ENCODE results near the gene CNNM3. TPM values are rescaled to one million over a fixed set of nuclear protein-coding genes. Genes with fewer than 3 reads are reported as not detected.

CNNM3 gene
- total RNA-seq, 1 experiment from 2014 or later: 62.5 TPM

DNA sequence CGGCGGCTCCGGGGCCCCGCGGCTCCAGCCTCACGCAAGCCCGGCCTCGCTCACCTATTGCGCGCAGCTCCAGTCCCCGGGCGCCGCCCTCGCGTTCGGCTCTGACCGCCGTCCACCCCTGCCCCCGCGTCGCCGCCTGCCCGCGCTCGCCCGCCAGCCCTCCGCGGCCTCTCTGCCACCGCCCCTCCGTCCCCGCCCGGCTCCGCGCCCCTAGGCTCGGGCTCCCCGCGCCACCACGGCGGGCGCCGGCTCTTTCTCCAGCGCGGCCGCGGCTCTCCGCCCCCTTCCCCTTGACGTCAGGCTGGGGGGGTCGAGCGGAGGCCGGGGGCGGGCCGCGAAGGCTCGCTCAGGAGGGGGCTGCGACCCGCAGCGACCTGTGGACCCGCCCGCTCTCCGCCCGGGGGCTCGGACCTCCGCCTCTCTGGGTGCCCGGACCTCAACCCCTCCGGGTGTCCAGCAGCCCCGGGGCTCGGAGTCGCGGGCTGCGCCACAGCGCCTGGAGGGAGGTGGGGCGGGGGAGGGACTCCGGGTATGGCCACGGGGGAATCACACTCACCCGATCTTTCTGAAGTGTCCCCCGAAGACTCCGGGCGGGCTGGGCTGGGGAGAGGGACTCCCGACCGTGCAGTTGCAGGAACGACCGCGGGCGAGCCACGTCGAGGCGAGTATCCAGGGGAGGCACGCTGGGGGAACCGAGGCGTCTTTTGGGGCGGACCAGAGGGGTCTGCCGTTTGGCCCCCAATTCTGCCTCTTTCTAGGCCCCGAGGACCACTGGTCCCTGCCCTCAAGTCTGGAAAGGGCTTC lies 54.0 kb downstream of the CNNM3 start, which contains the start of gene SEMA4C:
Gene SEMA4C (minus strand): TSS at position 259 of the 804 bp plus-strand sequence. CDS start 2,194 bp downstream, outside the sequence.
- H3K36me3 ChIP-seq (ENCODE audit: control insufficient read depth, insufficient read depth, low read length): peaks cover 2% of the 10 kb centered on the region; the same call in 1 of the 2 replicates
- H3K27me3 ChIP-seq (replicated peaks; ENCODE audit: control insufficient read depth, insufficient read depth, low read length): no peaks in the 10 kb centered on the region
- peak within 1 kb of the TSS; percentile 95 for H3K4me3 ChIP-seq (ENCODE audit: low read depth, low read length)
- POLR2A ChIA-PET: interaction anchor here (0.5 to 0.9 kb wide), 2 partner anchors 12 kb away, joined by 3 read pairs; partner anchors contain the start of gene ANKRD39
- H3K36me3 Mint-ChIP-seq (ENCODE audit: insufficient read depth, unreplicated experiment): peaks cover 14% of the 10 kb centered on the region
- H3K9me3 ChIP-seq: no peaks in the 10 kb centered on the region
- H3K4me1 ChIP-seq: peaks cover 20% of the 10 kb centered on the region
- H3K27ac Mint-ChIP-seq (ENCODE audit: unreplicated experiment): peak within 1 kb of the TSS; percentile 70
- no peaks in the 10 kb centered on the region for H3K9me3 Mint-ChIP-seq (ENCODE audit: unreplicated experiment)
- H3K4me3 Mint-ChIP-seq (ENCODE audit: unreplicated experiment): peak within 1 kb of the TSS; percentile 78
- peak in 1 of 2 experiments; percentile 71 for DNase-seq
- TF ChIP-seq, protein P1, sequence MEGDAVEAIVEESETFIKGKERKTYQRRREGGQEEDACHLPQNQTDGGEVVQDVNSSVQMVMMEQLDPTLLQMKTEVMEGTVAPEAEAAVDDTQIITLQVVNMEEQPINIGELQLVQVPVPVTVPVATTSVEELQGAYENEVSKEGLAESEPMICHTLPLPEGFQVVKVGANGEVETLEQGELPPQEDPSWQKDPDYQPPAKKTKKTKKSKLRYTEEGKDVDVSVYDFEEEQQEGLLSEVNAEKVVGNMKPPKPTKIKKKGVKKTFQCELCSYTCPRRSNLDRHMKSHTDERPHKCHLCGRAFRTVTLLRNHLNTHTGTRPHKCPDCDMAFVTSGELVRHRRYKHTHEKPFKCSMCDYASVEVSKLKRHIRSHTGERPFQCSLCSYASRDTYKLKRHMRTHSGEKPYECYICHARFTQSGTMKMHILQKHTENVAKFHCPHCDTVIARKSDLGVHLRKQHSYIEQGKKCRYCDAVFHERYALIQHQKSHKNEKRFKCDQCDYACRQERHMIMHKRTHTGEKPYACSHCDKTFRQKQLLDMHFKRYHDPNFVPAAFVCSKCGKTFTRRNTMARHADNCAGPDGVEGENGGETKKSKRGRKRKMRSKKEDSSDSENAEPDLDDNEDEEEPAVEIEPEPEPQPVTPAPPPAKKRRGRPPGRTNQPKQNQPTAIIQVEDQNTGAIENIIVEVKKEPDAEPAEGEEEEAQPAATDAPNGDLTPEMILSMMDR (IDR thresholded peaks at IDR 0.05; ENCODE audit: insufficient read depth in 1 of 2, low read depth in 1 of 2, low read length in 1 of 2, severe bottlenecking in 1 of 2, unreplicated experiment in 1 of 2): no peak
- no TSS peak for BruUV-seq (replicated peaks)
- no peaks in the 10 kb centered on the region for H3K27me3 Mint-ChIP-seq (ENCODE audit: insufficient read depth, unreplicated experiment)
- no peaks in the 10 kb centered on the region for H3K4me1 Mint-ChIP-seq (ENCODE audit: low read depth, unreplicated experiment)
- intact Hi-C loops (cut with micrococcal nuclease; ENCODE audit: unreplicated experiment): loop anchor here (2.0 kb wide), 2 partner anchors 53 to 243 kb away; partner anchors contain the start of genes ANKRD36 and CNNM3
- CTCF ChIA-PET: interaction anchor here (3.3 kb wide), 1 partner anchor 12 kb away, joined by 71 read pairs; the partner anchor contains the start of gene ANKRD39

DNA sequence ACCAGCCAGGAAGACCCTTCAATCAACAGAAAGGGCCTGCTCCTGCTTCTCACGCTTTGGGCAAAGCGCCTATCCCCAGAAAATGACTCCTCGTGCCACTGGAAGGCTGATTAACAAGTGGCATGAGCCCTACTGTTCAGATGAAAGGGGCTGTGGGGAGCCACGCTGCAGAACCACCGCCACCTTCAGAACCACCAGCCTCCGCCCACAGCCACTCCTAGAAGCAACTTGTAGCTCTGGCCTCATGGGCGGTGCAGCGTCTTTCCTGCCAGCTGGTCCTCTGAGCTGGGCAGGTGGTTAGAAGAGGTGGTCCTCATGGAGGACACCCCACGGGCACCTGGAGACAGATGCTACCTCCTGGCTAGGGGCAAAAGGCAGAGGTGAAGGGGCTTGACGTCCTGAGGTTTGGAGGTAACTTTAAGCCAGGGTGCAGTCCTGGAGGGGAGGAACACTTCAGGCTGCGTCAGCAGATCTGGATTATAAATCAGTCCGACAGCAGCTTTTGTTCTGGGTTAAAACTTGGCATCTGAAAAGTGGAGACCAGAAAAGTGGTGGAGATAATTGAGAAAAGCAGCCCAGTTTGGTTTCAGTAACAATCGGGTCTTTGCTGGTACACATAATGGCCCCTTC lies 54.7 kb downstream of the CNNM3 start:
- TF ChIP-seq, protein P1 (IDR thresholded peaks at IDR 0.05; ENCODE audit: insufficient read depth in 1 of 2, low read depth in 1 of 2, low read length in 1 of 2, severe bottlenecking in 1 of 2, unreplicated experiment in 1 of 2): no peak
- intact Hi-C loops (cut with micrococcal nuclease; ENCODE audit: unreplicated experiment): no loop called here
- Histone ChIP-seq H3K27me3 (replicated peaks; ENCODE audit: control insufficient read depth, insufficient read depth, low read length) (no peaks in the 10 kb centered on the region), H3K9me3 (no peaks in the 10 kb centered on the region), H3K4me1 (peaks cover 20% of the 10 kb centered on the region), H3K4me3 (ENCODE audit: low read depth, low read length) (peak overlapping the region; percentile 95), H3K36me3 (ENCODE audit: control insufficient read depth, insufficient read depth, low read length) (no peaks in the 10 kb centered on the region; the same call in 1 of the 2 replicates)
- BruUV-seq (replicated peaks): TSS peak; percentile 47
- Mint-ChIP-seq H3K27me3 (ENCODE audit: insufficient read depth, unreplicated experiment) (no peaks in the 10 kb centered on the region), H3K4me1 (ENCODE audit: low read depth, unreplicated experiment) (no peaks in the 10 kb centered on the region), H3K9me3 (ENCODE audit: unreplicated experiment) (no peaks in the 10 kb centered on the region), H3K27ac (ENCODE audit: unreplicated experiment) (peak overlapping the region; percentile 70), H3K36me3 (ENCODE audit: insufficient read depth, unreplicated experiment) (peaks cover 10% of the 10 kb centered on the region), H3K4me3 (ENCODE audit: unreplicated experiment) (peak overlapping the region; percentile 72)
- ChIA-PET CTCF (interaction anchor here (0.8 kb wide), 1 partner anchor 13 kb away, joined by 3 read pairs; the partner anchor contains the start of gene ANKRD39), POLR2A (interaction anchor here (0.9 kb wide), 1 partner anchor 13 kb away, joined by 3 read pairs; the partner anchor contains the start of gene ANKRD39)
- DNase-seq: no peak
